Sigmoid colon (tissue), 4 donors: ENCODE measurements around the gene ATF7IP.

Source experiments
- EP300 ChIP-seq, 4 donors: sonication (generic); formaldehyde crosslinking; IDR thresholded peaks; one replicate each; pipeline ENCODE4 v1.6.1; 2017; ENCODE audit warnings: antibody characterized with exemption in 4 of 4
- POLR2A ChIP-seq, 2 donors: fragments of 450-650 bp; IDR thresholded peaks; one replicate each; pipeline ENCODE4 v1.6.1; 2016; ENCODE audit warnings: antibody characterized with exemption in 2 of 2, mild to moderate bottlenecking in 2 of 2, moderate library complexity in 2 of 2
- POLR2AphosphoS5 ChIP-seq, 4 donors: sonication (generic); formaldehyde crosslinking; IDR thresholded peaks; one replicate each; pipeline ENCODE4 v1.6.1; 2017; ENCODE audit warnings: antibody characterized with exemption in 4 of 4
- TF ChIP-seq, protein P1 (sequence below), 4 experiments: fragments of 450-650 bp in 3 of 4; fragments of 200-600 bp in 1 of 4; IDR thresholded peaks; one replicate each; pipeline ENCODE4 v1.5.1; 2016 to 2019; ENCODE audit warnings: antibody characterized with exemption in 4 of 4, mild to moderate bottlenecking in 3 of 4, moderate library complexity in 2 of 4

DNA sequence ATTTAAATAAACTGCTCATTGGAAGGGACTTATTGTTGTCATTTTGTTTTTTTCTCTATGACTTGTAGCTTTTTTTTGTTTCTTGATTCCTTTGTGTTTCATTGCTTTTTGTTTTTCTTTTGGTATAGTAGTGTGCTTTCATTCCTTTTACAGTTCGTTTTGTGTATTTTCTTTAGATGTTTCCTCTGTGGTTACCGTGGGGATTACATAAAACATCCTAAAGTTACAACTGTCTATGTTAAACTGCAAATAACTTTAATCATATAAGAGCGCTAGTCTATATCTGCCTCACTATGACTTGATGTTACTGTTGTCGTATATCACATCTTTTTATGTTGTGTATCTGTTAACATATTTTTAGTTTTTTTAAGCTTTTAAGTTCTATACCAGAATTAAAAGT, 86.9 kb downstream of the ATF7IP start:
- TF ChIP-seq EP300 (IDR thresholded peaks at IDR 0.05), result no peak
- TF ChIP-seq, protein P1, sequence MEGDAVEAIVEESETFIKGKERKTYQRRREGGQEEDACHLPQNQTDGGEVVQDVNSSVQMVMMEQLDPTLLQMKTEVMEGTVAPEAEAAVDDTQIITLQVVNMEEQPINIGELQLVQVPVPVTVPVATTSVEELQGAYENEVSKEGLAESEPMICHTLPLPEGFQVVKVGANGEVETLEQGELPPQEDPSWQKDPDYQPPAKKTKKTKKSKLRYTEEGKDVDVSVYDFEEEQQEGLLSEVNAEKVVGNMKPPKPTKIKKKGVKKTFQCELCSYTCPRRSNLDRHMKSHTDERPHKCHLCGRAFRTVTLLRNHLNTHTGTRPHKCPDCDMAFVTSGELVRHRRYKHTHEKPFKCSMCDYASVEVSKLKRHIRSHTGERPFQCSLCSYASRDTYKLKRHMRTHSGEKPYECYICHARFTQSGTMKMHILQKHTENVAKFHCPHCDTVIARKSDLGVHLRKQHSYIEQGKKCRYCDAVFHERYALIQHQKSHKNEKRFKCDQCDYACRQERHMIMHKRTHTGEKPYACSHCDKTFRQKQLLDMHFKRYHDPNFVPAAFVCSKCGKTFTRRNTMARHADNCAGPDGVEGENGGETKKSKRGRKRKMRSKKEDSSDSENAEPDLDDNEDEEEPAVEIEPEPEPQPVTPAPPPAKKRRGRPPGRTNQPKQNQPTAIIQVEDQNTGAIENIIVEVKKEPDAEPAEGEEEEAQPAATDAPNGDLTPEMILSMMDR (IDR thresholded peaks at IDR 0.05), result no peak
- no peak for TF ChIP-seq POLR2A (IDR thresholded peaks at IDR 0.05)
- no peak for TF ChIP-seq POLR2AphosphoS5 (IDR thresholded peaks at IDR 0.05)
